GM21447 (cell line): ENCODE measurements around the gene ZNF764.
A peak's percentile ranks its signal among the peaks of the same experiment; 100 is the strongest.
"Not testable (repeated sequence)": the region's sequence is repeated elsewhere in the genome, so short reads cannot be mapped to it uniquely, and the experiment has no call there.

Source experiments
- ATAC-seq: cut with Tn5 transposase; IDR thresholded peaks from one replicate; pipeline ENCODE4 v1.9.1; 2021; ENCODE audit not compliant: unreplicated experiment

Gene ZNF764

DNA sequence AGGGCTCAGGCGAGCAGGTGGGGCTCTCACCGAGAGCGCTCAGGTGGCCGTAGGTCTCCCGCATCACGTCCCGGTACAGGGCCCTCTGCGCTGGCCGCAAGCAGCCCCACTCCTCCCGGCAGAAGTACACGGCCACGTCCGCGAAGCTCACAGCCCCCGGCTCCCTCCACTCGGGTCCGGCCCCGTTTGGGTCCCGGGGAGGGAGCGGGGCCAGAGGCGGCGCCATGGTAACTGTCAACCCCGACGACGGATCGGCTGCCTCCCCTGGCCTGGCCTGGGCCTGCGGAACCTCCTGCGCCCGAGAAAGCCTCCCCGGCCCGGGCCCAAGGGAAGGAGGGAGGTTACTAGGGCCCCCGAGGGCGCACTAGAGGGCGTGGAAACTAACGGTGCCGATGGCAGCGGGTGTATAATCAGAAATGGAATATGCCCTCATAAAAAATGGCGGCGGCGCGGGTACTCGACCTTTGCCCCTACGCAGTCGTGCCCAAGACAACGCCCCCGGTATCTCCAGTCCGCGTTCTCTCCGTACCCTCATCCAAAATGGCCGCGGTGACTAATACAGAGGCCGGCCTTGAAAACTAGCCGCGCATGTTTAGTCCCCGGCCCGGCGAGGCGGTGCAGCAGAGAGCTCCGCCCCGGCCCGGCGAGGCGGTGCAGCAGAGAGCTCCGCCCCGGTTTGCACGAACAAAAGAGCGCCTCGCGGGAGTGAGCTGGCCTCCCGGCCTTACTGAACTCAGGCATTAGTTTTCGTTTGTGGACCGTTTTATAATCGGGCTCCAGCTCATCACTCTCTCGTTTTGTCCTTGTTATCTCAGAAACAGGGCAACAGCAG, at the start of gene ZNF764:
Gene ZNF764, minus strand, starts transcription at position 418 of the 832 bp plus-strand sequence. Its CDS starts 192 bp downstream, at position 226.
- peak; percentile 86 for ATAC-seq

GRCh38 chr16:30606004-30606403, 47.8 kb upstream of the ZNF764 start:
- no peak for ATAC-seq

DNA sequence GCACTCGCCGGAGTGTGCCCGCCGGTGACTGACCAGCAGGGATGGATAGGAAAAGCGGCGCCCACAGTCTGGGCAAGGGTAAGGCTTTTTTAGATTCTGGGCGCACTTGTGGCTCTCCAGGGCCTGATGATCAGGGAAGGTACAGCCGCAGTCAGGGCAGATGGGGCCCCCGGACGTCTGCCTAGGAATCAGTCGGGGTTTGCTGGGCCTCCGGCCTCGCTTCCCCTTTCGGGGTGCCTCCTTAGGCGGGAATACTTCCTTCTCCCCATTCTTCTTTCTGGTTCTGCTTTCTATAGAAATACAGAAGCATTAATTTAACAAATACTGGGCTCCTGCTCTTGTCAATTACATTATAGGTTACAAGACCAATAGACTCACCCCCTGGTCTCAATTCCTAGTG, 47.0 kb upstream of the ZNF764 start:
- no peak for ATAC-seq

DNA sequence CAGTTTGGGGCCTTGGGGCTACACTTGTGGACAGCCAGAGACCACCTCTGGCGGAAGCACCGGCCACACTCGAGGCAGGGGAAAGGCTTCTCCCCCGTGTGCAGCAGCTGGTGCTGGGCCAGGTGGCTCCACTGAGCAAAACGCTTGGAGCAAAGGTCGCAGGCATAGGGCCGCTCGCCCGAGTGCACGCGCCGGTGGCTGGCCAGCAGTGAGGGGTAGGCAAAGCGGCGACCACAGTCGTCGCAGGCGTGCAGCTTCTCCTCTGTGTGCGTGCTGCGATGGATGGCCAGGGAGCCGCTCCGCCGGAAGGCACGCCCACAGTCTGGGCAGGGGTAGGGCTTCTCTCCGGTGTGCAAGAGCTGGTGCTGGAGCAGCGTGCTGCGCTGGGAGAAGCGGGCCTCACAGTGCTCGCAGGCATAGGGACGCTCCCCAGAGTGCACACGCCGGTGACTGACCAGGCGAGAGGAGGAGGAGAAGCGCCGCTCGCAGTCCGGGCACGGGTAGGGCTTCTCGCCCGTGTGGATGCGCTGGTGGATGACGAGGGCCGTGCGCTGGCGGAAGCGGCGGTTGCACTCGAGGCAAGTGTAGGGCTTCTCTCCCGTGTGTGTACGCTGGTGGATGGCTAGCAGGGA, 46.3 kb upstream of the ZNF764 start:
- no peak for ATAC-seq

DNA sequence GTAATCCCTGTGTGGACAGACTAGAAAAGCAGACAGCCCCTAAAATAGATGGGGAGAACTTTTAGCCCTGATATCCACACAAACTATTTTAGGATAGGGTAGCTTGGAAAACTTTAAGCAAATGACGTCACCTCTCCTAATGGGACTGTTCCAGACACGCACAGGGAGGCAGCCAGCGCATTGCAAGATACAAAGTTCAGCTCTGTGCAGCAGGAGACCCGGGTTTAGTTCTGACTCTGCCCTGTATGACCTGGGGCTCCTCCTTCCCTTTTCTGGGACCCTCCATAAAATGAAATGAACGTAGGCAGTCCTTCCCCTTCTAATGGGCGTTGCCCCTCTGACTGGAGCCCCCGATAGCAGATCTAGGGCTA, 45.8 kb upstream of the ZNF764 start:
- no peak for ATAC-seq

- no peak for ATAC-seq
Observed at GRCh38 chr16:30602616-30603277, 44.6 kb upstream of the ZNF764 start.

- ATAC-seq = no peak
Observed at GRCh38 chr16:30601966-30602365, 43.8 kb upstream of the ZNF764 start.

DNA sequence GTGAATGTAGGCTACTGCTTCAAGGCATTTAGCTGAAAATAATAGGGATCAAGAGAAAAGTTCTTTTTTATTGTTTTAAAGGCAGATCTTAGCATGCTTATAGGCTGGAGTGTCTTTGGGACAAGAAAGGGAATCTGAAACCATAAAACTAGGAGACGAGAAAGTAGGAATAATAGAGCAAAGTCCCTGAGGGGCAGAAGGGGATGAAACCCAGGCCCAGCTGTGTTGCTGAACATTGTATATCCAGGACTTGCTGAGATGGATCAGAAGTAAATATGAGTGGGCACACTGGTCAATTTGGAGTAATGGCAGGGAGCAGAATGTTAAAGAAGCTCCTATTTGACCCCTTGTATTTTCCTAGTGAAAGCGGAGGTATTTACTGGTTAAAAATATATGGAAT, 42.8 kb upstream of the ZNF764 start:
- no peak for ATAC-seq

- ATAC-seq = no peak
Observed at GRCh38 chr16:30600215-30600614, 42.0 kb upstream of the ZNF764 start.

DNA sequence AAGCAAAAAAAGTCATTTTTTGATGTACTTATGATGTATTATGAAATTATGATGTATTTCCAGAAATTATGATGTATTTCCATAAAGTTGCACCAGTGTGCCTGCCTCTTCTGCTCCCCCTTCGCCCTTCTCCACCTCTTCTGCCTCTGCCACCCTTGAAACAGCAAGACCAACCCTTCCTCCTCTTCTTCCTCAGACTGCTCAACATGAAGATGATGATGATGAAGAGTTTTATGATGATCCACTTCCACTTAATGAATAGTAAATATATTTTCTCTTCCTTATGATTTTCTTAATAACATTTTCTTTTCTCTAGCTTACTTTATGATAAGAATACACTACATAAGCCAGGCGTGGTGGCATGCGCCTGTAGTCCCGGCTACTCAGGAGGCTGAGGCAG, 34.7 kb upstream of the ZNF764 start:
- no peak for ATAC-seq

DNA sequence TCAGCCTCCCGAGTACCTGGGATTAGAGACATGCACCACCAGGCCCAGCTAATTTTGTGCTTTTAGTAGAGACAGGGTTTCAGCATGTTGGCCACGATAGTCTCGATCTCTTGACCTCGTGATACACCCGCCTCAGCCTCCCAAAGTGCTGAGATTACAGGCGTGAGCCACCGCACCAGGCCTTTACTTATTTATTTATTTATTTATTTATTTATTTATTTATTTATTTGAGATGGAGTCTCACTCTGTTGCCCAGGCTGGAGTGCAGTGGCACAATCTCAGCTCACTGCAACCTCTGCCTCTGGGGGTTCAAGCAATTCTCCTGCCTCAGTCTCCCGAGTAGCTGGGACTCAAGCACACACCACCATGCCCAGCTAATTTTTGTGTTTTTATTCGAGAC, 32.7 kb upstream of the ZNF764 start:
- not testable (repeated sequence) for ATAC-seq

DNA sequence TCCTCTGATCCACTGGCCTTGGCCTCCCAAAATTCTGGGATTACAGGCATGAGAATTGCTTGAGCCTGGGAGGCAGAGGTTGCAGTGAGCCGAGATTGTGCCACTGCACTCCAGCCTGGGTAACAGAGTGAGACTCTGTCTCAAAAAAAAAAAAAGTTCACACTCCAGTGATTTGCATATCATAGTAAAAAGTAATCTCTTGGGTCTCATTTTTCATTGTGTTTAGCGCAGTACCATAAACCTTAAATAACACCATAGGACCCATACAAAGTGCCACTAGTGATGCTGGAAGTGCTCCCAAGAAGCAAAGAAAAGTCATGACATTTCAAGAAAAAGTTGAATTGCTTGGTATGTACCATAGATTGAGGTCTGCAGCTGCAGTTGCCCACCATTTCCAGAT, 31.4 kb upstream of the ZNF764 start:
- ATAC-seq = not testable (repeated sequence)

DNA sequence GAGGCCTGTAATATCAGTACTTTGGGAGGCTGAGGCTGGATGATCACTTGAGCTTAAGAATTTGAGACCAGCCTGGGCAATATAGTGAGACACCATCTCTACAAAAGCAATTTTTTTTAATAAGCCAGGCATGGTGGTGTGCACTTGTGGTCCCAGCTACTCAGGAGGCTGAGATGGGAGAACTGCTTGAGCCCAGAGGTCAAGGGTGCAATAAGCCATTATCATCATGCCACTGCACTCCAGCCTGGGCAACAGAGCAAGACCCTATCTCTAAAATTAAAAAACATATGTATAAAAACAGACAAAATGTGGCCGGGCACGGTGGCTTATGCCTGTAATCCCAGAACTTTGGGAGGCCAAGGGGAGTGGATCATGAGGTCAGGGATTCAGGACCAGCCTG, 30.5 kb upstream of the ZNF764 start:
- ATAC-seq = no peak

DNA sequence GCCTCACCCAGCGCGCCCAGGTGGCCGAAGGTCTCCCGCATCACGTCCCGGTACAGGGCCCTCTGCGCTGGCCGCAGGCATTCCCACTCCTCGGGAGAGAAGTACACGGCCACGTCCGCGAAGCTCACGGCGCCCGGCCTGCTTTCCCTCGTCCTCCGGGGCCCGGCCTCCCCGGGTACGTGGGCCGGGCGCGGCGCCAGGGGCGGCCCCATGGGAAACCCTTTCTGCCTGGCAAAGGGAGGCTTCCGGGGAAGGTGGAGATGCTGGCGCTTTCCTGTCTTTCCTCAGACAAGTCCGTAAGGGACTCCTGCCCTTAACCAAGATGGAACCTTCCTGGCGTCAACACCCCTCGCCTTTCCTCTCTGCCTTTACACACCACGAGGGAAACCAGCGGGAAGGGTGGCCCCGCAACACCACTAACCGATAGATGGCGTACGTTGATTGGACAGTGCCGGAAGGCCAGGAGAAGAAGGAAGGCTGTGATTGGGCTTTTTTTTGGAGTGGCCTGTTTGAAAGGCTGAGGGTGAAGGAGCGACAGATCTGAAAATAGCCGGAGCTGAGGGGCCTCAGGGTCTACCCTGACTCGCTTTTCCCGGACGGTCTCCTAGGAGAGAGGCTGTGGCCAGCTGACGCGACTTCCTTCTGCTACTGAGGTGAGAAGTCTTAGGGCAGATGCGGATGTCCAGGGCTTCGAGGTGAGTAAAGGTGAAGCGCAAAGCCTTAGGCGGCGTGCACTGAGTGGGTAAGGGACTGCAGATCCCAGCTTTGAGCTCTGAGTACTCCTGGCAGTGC, 27.4 kb upstream of the ZNF764 start, which contains the start of gene ZNF785:
Gene ZNF785, minus strand, starts transcription at position 298 of the 792 bp plus-strand sequence. Its CDS starts 86 bp downstream, at position 212.
- ATAC-seq = peak; percentile 86

DNA sequence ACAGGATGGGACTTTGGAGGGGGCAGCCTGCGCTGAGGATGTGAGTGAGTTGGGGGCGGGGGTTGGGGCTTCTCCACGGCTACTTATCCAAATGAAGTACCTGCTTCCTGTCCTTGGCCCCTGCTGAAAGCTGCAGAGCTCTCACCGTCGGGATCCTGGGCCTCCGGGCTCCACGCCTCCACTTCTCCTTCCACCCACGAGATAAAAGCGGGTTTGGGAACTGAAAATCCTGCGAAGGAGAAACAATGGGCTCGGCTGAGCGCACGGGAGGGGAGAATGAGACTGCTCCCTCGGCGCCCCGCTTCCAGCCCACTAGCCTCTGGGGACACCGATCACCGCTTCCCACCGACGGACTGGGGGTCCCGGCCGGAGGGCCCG, 26.8 kb upstream of the ZNF764 start:
- ATAC-seq = peak; percentile 21

- no peak for ATAC-seq
Observed at GRCh38 chr16:30582611-30583340, 24.6 kb upstream of the ZNF764 start.

GRCh38 chr16:30581457-30581856, 23.3 kb upstream of the ZNF764 start:
- ATAC-seq = no peak

DNA sequence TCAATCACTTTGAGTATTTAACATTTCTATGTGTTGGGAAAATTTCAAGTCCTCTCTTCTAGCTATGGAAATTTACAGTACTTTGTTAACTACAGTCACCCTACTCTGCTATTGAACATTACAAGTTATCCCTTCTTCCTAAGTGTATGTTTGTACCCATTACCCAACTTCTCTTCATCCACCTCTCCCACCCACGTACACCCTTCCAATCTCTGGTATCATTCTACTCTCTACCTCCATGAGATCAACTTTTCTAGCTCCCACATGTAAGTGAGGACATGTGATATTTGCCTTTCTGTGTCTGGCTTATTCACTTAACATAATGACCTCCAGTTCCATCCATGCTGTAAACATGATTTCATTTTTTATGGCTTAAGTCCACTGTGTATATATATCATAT, 16.5 kb upstream of the ZNF764 start:
- no peak for ATAC-seq

GRCh38 chr16:30571445-30572322, 13.5 kb upstream of the ZNF764 start, which contains the start of gene ZNF688:
TSS of gene ZNF688 (minus strand) at chr16:30571714. CDS start at chr16:30571629, 85 bp downstream.
- ATAC-seq = peak; percentile 70
